COLO668 (cell line): ENCODE measurements around the gene DLEU7.
A peak's percentile ranks its signal among the peaks of the same experiment; 100 is the strongest.

Experiments
- DNase-seq: peaks from one replicate; lab custom pipeline; 2025; ENCODE audit not compliant: unreplicated experiment; lab: John Stamatoyannopoulos, UW

The DLEU7 gene

GRCh38 chr13:50844084-50844875, 788 bp upstream of the DLEU7 start:
- no peak for DNase-seq

- no peak for DNase-seq
Measured at GRCh38 chr13:50842990-50843256, 569 bp downstream of the DLEU7 start.

GRCh38 chr13:50842251-50842989, 1.1 kb downstream of the DLEU7 start:
- no peak for DNase-seq

GRCh38 chr13:50841786-50842185, 1.7 kb downstream of the DLEU7 start:
- no peak for DNase-seq

- DNase-seq = no peak
Measured at GRCh38 chr13:50840284-50840683, 3.2 kb downstream of the DLEU7 start.

GRCh38 chr13:50839828-50840227, 3.7 kb downstream of the DLEU7 start:
- DNase-seq = no peak

GRCh38 chr13:50838701-50839100, 4.8 kb downstream of the DLEU7 start:
- no peak for DNase-seq

GRCh38 chr13:50838031-50838430, 5.5 kb downstream of the DLEU7 start:
- no peak for DNase-seq

- DNase-seq = no peak
Measured at GRCh38 chr13:50831512-50831911, 12.0 kb downstream of the DLEU7 start.

GRCh38 chr13:50829896-50830295, 13.6 kb downstream of the DLEU7 start:
- no peak for DNase-seq

- DNase-seq = no peak
Measured at GRCh38 chr13:50829226-50829625, 14.3 kb downstream of the DLEU7 start.

GRCh38 chr13:50826035-50826434, 17.5 kb downstream of the DLEU7 start:
- DNase-seq = no peak

- no peak for DNase-seq
Measured at GRCh38 chr13:50812242-50812641, 31.2 kb downstream of the DLEU7 start.

- no peak for DNase-seq
Measured at GRCh38 chr13:50810998-50811397, 32.5 kb downstream of the DLEU7 start.

GRCh38 chr13:50810468-50810867, 33.0 kb downstream of the DLEU7 start:
- no peak for DNase-seq

GRCh38 chr13:50809133-50810090, 34.1 kb downstream of the DLEU7 start:
- DNase-seq = peak; percentile 52

GRCh38 chr13:50805805-50806204, 37.7 kb downstream of the DLEU7 start:
- DNase-seq = no peak

- DNase-seq = peak; percentile 83
Measured at GRCh38 chr13:50801087-50801931, 42.2 kb downstream of the DLEU7 start.

GRCh38 chr13:50800091-50800739, 43.3 kb downstream of the DLEU7 start:
- peak; percentile 35 for DNase-seq

- DNase-seq = no peak
Measured at GRCh38 chr13:50798923-50799322, 44.6 kb downstream of the DLEU7 start.
